GM23338 (cell line): ENCODE measurements around the gene ADCY7.

Experiments
- CTCF ChIP-seq, 2 experiments: fragments of 200-600 bp in 1 of 2; sonication (generic) in 1 of 2; conservative IDR thresholded peaks; 2 replicates each; pipeline versions ENCODE4 v1.5.1 to v1.6.1; 2016 to 2017; ENCODE audit warnings: antibody characterized with exemption in 2 of 2, low read depth in 2 of 2, mild to moderate bottlenecking in 2 of 2, moderate library complexity in 1 of 2
- ETS1 ChIP-seq: IDR thresholded peaks from 2 replicates; pipeline ENCODE4 v1.6.1; 2016; ENCODE audit warnings: antibody characterized with exemption
- EZH2 ChIP-seq: fragments of 200-600 bp; sonication (generic); IDR thresholded peaks from one replicate; pipeline ENCODE4 v1.8.0; 2017; ENCODE audit warnings: antibody characterized with exemption, mild to moderate bottlenecking, low read depth; ENCODE audit not compliant: unreplicated experiment
- EZH2phosphoT487 ChIP-seq: fragments of 200-600 bp; sonication (generic); IDR thresholded peaks from one replicate; pipeline ENCODE4 v1.8.1; 2018; ENCODE audit warnings: antibody characterized with exemption; ENCODE audit not compliant: unreplicated experiment
- POLR2AphosphoS5 ChIP-seq: IDR thresholded peaks from 2 replicates; pipeline ENCODE4 v1.6.1; 2016; ENCODE audit warnings: antibody characterized with exemption, low read depth

GRCh38 chr16:50365791-50366575 lies 99.6 kb downstream of the ADCY7 start:
- TF ChIP-seq CTCF (conservative IDR thresholded peaks at IDR 0.05; ENCODE audit: low read depth in 2 of 2) (no peak), POLR2AphosphoS5 (no peak), EZH2 (no peak), EZH2phosphoT487 (no peak), ETS1 (no peak)
